ENCODE measurements around the gene CACYBP. TPM values are rescaled to one million over a fixed set of nuclear protein-coding genes. Genes with fewer than 3 reads are reported as not detected.
A peak's percentile ranks its signal among the peaks of the same experiment; 100 is the strongest.

The CACYBP gene
- total RNA-seq, 1 donor from 2014 or later: 248 TPM

GRCh38 chr1:174971902-174972301 is 27.8 kb upstream of the CACYBP start:
- DNase-seq (ENCODE audit: low read depth, low spot score): no peak

GRCh38 chr1:174974711-174975119 is 25.0 kb upstream of the CACYBP start:
- DNase-seq (ENCODE audit: low read depth, low spot score): no peak

- DNase-seq (ENCODE audit: low read depth, low spot score): no peak
Measured at GRCh38 chr1:174975764-174976163, 24.0 kb upstream of the CACYBP start.

- DNase-seq (ENCODE audit: low read depth, low spot score): no peak
Measured at GRCh38 chr1:174976436-174977108, 23.2 kb upstream of the CACYBP start.

- DNase-seq (ENCODE audit: low read depth, low spot score): no peak
Measured at GRCh38 chr1:174982971-174983689, 16.6 kb upstream of the CACYBP start.

- no peak for DNase-seq (ENCODE audit: low read depth, low spot score)
Measured at GRCh38 chr1:174984952-174985351, 14.8 kb upstream of the CACYBP start.

- DNase-seq (ENCODE audit: low read depth, low spot score): no peak
Measured at GRCh38 chr1:174988539-174988938, 11.2 kb upstream of the CACYBP start.

GRCh38 chr1:174988986-174989385 is 10.8 kb upstream of the CACYBP start:
- no peak for DNase-seq (ENCODE audit: low read depth, low spot score)

GRCh38 chr1:174989536-174990220 is 10.1 kb upstream of the CACYBP start:
- DNase-seq (ENCODE audit: low read depth, low spot score): no peak

- DNase-seq (ENCODE audit: low read depth, low spot score): no peak
Measured at GRCh38 chr1:174990382-174990999, 9.3 kb upstream of the CACYBP start.

GRCh38 chr1:174991473-174991872 is 8.3 kb upstream of the CACYBP start:
- DNase-seq (ENCODE audit: low read depth, low spot score): no peak

- no peak for DNase-seq (ENCODE audit: low read depth, low spot score)
Measured at GRCh38 chr1:174995121-174995520, 4.6 kb upstream of the CACYBP start.

GRCh38 chr1:174995916-174996315 is 3.8 kb upstream of the CACYBP start:
- no peak for DNase-seq (ENCODE audit: low read depth, low spot score)

- no peak for DNase-seq (ENCODE audit: low read depth, low spot score)
Measured at GRCh38 chr1:174996476-174996875, 3.3 kb upstream of the CACYBP start.

GRCh38 chr1:174997041-174997440 is 2.7 kb upstream of the CACYBP start:
- no peak for DNase-seq (ENCODE audit: low read depth, low spot score)

GRCh38 chr1:174998569-174999215 is 1.1 kb upstream of the CACYBP start:
- no peak for DNase-seq (ENCODE audit: low read depth, low spot score)

GRCh38 chr1:174999216-174999935 is 371 bp upstream of the CACYBP start:
- DNase-seq (ENCODE audit: low read depth, low spot score): peak; percentile 98

GRCh38 chr1:175000697-175001187 is 995 bp downstream of the CACYBP start:
- no peak for DNase-seq (ENCODE audit: low read depth, low spot score)

- DNase-seq (ENCODE audit: low read depth, low spot score): no peak
Measured at GRCh38 chr1:175002910-175003517, 3.3 kb downstream of the CACYBP start.

GRCh38 chr1:175003521-175003920 is 3.8 kb downstream of the CACYBP start:
- DNase-seq (ENCODE audit: low read depth, low spot score): no peak
